WI38 (cell line): ENCODE measurements around the gene DUS4L.

Experiments
- H3K4me3 ChIP-seq: 2 replicates; pipeline ENCODE4 v1.5.1; 2011; ENCODE audit warnings: low read depth, mild to moderate bottlenecking, control low read depth, low read length
- TF ChIP-seq, protein P1 (sequence below): IDR thresholded peaks from 2 replicates; pipeline ENCODE4 v1.5.1; 2012; ENCODE audit warnings: low read depth, mild to moderate bottlenecking, control low read depth, low read length

Gene DUS4L

DNA sequence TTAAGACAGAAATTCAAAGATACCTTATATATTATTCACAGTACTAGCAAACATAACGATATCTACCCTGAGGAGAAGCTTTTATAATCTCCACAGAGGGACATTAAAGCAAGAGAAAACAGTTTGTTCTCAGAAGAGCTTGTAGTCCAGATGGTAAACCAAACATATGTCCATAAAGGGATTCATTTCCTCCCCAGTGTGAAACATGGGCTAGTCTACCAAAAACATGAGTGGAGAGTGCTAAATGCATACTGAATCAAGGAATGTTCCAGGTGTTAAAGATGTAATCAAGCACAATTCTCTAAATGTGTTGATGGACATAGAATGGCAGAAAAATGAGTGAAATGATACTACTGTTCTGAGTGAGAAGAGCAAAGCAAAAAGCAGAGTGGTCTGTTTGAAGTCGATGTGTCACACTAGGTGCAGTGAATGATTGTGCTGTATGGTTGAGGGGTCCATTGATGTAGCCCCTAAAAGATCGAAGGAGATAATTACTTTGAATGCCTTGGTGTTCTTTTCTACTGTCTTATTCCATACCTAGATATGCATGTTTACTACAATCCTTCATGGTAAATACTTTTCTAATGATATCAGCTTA lies 41.5 kb downstream of the DUS4L start:
- no peak overlapping the region for H3K4me3 ChIP-seq
- TF ChIP-seq, protein P1, sequence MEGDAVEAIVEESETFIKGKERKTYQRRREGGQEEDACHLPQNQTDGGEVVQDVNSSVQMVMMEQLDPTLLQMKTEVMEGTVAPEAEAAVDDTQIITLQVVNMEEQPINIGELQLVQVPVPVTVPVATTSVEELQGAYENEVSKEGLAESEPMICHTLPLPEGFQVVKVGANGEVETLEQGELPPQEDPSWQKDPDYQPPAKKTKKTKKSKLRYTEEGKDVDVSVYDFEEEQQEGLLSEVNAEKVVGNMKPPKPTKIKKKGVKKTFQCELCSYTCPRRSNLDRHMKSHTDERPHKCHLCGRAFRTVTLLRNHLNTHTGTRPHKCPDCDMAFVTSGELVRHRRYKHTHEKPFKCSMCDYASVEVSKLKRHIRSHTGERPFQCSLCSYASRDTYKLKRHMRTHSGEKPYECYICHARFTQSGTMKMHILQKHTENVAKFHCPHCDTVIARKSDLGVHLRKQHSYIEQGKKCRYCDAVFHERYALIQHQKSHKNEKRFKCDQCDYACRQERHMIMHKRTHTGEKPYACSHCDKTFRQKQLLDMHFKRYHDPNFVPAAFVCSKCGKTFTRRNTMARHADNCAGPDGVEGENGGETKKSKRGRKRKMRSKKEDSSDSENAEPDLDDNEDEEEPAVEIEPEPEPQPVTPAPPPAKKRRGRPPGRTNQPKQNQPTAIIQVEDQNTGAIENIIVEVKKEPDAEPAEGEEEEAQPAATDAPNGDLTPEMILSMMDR: no peak

DNA sequence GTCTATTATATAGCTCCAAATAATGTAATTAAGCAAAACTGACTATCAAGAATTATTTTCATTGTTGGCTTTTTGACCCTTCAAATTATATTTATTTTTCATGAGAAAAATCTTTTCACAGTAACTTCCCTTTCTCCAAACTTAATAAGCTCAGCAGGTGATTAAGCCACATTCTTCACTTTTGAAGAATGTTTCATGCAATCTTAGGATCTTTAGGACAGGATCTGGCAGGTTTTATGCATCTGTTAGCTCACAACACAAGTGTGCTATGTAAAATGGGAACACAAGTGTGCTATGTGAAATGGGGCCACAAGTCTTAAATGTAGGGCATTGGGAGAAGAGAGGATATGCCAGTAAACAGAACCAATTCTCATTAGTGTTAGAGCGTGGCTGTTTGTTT lies 42.5 kb downstream of the DUS4L start:
- TF ChIP-seq, protein P1: no peak
- no peak overlapping the region for H3K4me3 ChIP-seq

DNA sequence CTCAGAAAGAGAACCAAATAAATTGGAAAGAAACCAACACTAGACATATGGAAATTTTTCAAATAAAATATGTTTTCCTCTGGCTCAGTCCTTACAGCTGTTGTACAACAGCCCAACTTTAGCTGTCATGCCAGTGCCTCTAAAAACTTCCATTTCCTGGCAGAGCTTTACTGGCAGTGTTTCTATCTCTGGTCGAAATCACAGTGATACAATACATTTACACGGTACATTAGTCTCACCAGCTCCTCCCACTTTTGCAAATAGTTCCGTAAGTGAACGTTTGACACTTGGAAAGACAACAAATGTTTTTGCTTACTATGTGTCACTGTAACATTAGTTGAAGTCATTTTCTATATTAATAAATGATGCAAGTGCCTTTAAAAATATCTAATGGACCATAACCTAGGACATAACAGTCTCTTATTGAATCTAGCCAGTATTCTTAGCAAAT lies 46.1 kb downstream of the DUS4L start:
- TF ChIP-seq, protein P1: no peak
- H3K4me3 ChIP-seq: no peak overlapping the region

DNA sequence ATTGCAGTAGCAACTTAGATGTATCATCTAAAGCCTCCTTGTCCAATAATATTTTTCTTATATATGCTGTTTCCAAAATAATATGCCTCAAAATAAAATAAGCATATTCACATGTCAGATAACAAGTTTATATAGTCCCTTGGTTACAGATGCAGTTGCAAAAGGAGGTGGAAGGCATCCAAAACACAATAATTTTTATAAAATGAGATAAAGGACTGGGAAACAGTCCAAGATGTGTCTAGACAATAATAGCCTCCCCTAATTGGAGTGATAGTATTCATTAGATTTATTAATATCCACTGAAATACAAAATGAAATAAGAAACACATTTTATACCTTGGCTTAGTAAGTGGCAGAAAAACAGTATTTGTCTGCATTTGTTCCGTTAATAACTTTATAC lies 46.6 kb downstream of the DUS4L start:
- no peak overlapping the region for H3K4me3 ChIP-seq

DNA sequence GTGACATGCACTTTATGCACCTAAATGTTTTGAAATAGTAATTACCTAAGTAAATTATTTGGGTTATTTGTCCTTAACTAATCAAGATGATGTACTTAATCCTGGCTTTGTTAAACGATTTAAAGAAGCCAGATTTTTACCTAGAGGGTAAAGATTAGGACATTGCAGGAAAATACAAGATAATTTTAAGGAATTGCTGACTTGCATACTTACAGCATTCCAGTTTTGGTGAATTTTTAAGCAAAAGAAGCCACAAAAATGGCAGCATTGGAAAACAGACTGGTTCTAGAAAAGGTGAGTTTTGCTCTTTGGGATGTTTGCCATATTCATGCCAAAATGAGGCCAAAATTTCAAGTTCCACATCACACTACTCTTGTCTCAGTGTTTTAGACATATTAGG lies 49.7 kb downstream of the DUS4L start:
- TF ChIP-seq, protein P1: no peak
- H3K4me3 ChIP-seq: no peak overlapping the region

More for the DNA sequence above, 46.6 kb downstream of the DUS4L start:
- TF ChIP-seq, protein P1: no peak

DNA sequence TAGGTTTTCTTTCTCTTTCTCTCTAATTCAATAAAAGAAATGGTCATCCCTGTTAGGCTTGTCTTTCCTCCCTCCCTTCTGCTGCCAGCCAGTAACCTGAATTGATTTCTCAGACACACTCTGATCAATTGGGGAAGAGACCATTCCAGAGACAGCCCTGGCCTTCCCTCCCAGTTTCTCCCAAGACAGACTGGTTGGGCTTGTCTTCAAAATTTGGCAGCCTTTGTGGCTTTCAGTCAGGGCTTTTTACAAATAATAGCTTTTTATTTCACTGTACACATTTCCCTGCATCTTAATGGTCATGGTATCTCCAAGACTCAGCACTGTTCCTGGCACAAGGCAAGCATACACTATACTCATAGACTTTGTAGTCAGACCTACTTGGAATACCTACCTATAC lies 50.2 kb downstream of the DUS4L start:
- TF ChIP-seq, protein P1: no peak
- H3K4me3 ChIP-seq: no peak overlapping the region

DNA sequence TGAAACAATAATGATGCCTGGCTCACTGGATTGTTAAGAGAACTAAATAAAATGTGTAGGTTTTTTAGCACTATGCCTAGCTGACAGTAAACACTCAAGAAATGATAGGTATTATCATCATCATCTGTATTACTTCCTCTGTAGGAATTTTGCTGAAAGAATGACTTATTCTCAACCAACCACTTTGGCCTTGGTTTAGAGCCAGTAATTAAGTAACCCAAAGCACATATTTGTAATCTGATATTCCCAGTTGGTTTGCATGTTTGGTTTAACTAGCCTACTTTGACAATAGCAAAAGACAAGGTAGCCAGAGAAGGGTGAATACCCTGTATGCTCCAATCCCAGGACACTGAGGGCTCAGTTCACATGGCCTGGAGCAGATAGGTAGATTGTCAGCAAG lies 50.7 kb downstream of the DUS4L start:
- TF ChIP-seq, protein P1: no peak
- H3K4me3 ChIP-seq: no peak overlapping the region
